ENCODE data around the gene VWA2. TPM values are rescaled to one million over a fixed set of nuclear protein-coding genes. Genes with fewer than 3 reads are reported as not detected.

The VWA2 gene
- total RNA-seq, 1 donor from 2014 or later, result 15.0 TPM

- Mint-ChIP-seq H3K36me3 (no peaks in the 10 kb centered on the region), H3K4me3 (no peak overlapping the region), H3K9me3 (no peaks in the 10 kb centered on the region), H3K4me1 (peaks cover 9% of the 10 kb centered on the region), H3K27ac (no peak overlapping the region), H3K27me3 (ENCODE audit: low read depth) (no peaks in the 10 kb centered on the region)
- no peak for TF ChIP-seq CTCF (IDR thresholded peaks at IDR 0.05; ENCODE audit: unreplicated experiment)
- DNase-seq (ENCODE audit: low spot score in 2 of 2, unreplicated experiment in 2 of 2), result no peak
Observed at GRCh38 chr10:114283091-114283490, 44.0 kb downstream of the VWA2 start.

GRCh38 chr10:114283535-114284234 lies 44.6 kb downstream of the VWA2 start:
- Mint-ChIP-seq H3K4me3 (no peak overlapping the region), H3K27me3 (ENCODE audit: low read depth) (no peaks in the 10 kb centered on the region), H3K4me1 (peaks cover 9% of the 10 kb centered on the region), H3K9me3 (no peaks in the 10 kb centered on the region), H3K27ac (no peak overlapping the region), H3K36me3 (no peaks in the 10 kb centered on the region)
- no peak for DNase-seq (ENCODE audit: low spot score in 2 of 2, unreplicated experiment in 2 of 2)
- no peak for TF ChIP-seq CTCF (IDR thresholded peaks at IDR 0.05; ENCODE audit: unreplicated experiment)

GRCh38 chr10:114284346-114285071 lies 45.5 kb downstream of the VWA2 start:
- no peaks in the 10 kb centered on the region for H3K36me3 Mint-ChIP-seq
- H3K27ac Mint-ChIP-seq, result no peak overlapping the region
- no peak for TF ChIP-seq CTCF (IDR thresholded peaks at IDR 0.05; ENCODE audit: unreplicated experiment)
- no peak for DNase-seq (ENCODE audit: low spot score in 2 of 2, unreplicated experiment in 2 of 2)
- no peak overlapping the region for H3K4me3 Mint-ChIP-seq
- no peaks in the 10 kb centered on the region for H3K27me3 Mint-ChIP-seq (ENCODE audit: low read depth)
- H3K4me1 Mint-ChIP-seq, result peaks cover 9% of the 10 kb centered on the region
- no peaks in the 10 kb centered on the region for H3K9me3 Mint-ChIP-seq

GRCh38 chr10:114285961-114286441 lies 46.9 kb downstream of the VWA2 start:
- H3K36me3 Mint-ChIP-seq, result no peaks in the 10 kb centered on the region
- no peak overlapping the region for H3K4me3 Mint-ChIP-seq
- no peak overlapping the region for H3K27ac Mint-ChIP-seq
- no peaks in the 10 kb centered on the region for H3K27me3 Mint-ChIP-seq (ENCODE audit: low read depth)
- H3K9me3 Mint-ChIP-seq, result no peaks in the 10 kb centered on the region
- no peak for TF ChIP-seq CTCF (IDR thresholded peaks at IDR 0.05; ENCODE audit: unreplicated experiment)
- no peak for DNase-seq (ENCODE audit: low spot score in 2 of 2, unreplicated experiment in 2 of 2)
- H3K4me1 Mint-ChIP-seq, result peaks cover 1% of the 10 kb centered on the region

- peaks cover 1% of the 10 kb centered on the region for H3K36me3 Mint-ChIP-seq
- H3K27ac Mint-ChIP-seq, result no peak overlapping the region
- no peaks in the 10 kb centered on the region for H3K9me3 Mint-ChIP-seq
Observed at GRCh38 chr10:114286921-114287320, 47.9 kb downstream of the VWA2 start.

More at GRCh38 chr10:114286921-114287320, 47.9 kb downstream of the VWA2 start:
- no peak for DNase-seq (ENCODE audit: low spot score in 2 of 2, unreplicated experiment in 2 of 2)
- Mint-ChIP-seq H3K27me3 (ENCODE audit: low read depth) (no peaks in the 10 kb centered on the region), H3K4me1 (peaks cover 1% of the 10 kb centered on the region), H3K4me3 (no peak overlapping the region)
- TF ChIP-seq CTCF (IDR thresholded peaks at IDR 0.05; ENCODE audit: unreplicated experiment), result no peak
